ENCODE data around the gene LCP1. TPM values are rescaled to one million over a fixed set of nuclear protein-coding genes. Genes with fewer than 3 reads are reported as not detected.

Gene LCP1
- total and polyA plus RNA-seq, 9 of the 15 experiments (the other 6 are each of a cell fraction or from before 2014, with no cell fraction given): 83.0 to 255 (median 163) TPM

GRCh38 chr13:46124967-46125933 lies 56.7 kb downstream of the LCP1 start (continued):
- no peak for TF ChIP-seq ZNF395 (CRISPR knock-in tag; IDR thresholded peaks at IDR 0.05)
- no peak for TF ChIP-seq PHF20 (IDR thresholded peaks at IDR 0.05; ENCODE audit: partially characterized antibody)
- TF ChIP-seq GTF2A2 (tag; IDR thresholded peaks at IDR 0.05): no peak
- no peak for TF ChIP-seq SMARCE1 (IDR thresholded peaks at IDR 0.05)
- no peak for TF ChIP-seq ZNF184 (CRISPR knock-in tag; IDR thresholded peaks at IDR 0.05)
- no peak for TF ChIP-seq PCBP1 (IDR thresholded peaks at IDR 0.05; ENCODE audit: low read depth, low read length, poor library complexity, severe bottlenecking)
- TF ChIP-seq POLR2AphosphoS5 (IDR thresholded peaks at IDR 0.05; ENCODE audit: control insufficient read depth, insufficient read depth, low read depth, low read length): no peak
- TF ChIP-seq NCOA6 (IDR thresholded peaks at IDR 0.05): no peak
- no peak for TF ChIP-seq E2F6 (IDR thresholded peaks at IDR 0.05; ENCODE audit: borderline replicate concordance in 1 of 2, extremely low read depth in 1 of 2, insufficient read depth in 1 of 2, insufficient read length in 1 of 2, low read depth in 1 of 2, low read length in 1 of 2, poor library complexity in 1 of 2, severe bottlenecking in 1 of 2)
- TF ChIP-seq SETDB1 (IDR thresholded peaks at IDR 0.05; ENCODE audit: low read length): no peak
- TF ChIP-seq MTA2 (IDR thresholded peaks at IDR 0.05; ENCODE audit: low read depth): no peak
- peak; percentile 47; the same call in 1 of the 2 replicates for TF ChIP-seq DPF2 (IDR thresholded peaks at IDR 0.05)
- TF ChIP-seq BMI1 (IDR thresholded peaks at IDR 0.05; ENCODE audit: low read length): no peak
- TF ChIP-seq THRB (CRISPR knock-in tag; conservative IDR thresholded peaks at IDR 0.05): 0 out of 2 replicates have a peak, but pooled peaks have one; percentile 42
- no peak for TF ChIP-seq ZNF586 (CRISPR knock-in tag; conservative IDR thresholded peaks at IDR 0.05)
- no peak for TF ChIP-seq NKRF (IDR thresholded peaks at IDR 0.05; ENCODE audit: borderline replicate concordance)
- TF ChIP-seq NR1H2 (CRISPR knock-in tag; IDR thresholded peaks at IDR 0.05): no peak
- TF ChIP-seq CXXC5 (CRISPR knock-in tag; IDR thresholded peaks at IDR 0.05): no peak
- TF ChIP-seq STAG1 (CRISPR knock-in tag; IDR thresholded peaks at IDR 0.05; ENCODE audit: borderline replicate concordance): no peak
- no peak for TF ChIP-seq ZNF280B (CRISPR knock-in tag; IDR thresholded peaks at IDR 0.05)

Measured in K562 (cell line).